SU-DHL-6 (cell line): Measurements from ENCODE around the gene RASAL1.
A peak's percentile ranks its signal among the peaks of the same experiment; 100 is the strongest.

Source experiments
- H2AFZ ChIP-seq: fragments of 200-600 bp; sonication (generic); 2 replicates; pipeline ENCODE4 v1.6.1; 2014; ENCODE audit warnings: low read depth, mild to moderate bottlenecking, moderate library complexity, mixed read lengths, antibody characterized with exemption, low read length; ENCODE audit not compliant: severe bottlenecking
- H3F3A ChIP-seq: fragments of 200-600 bp; shearing (Covaris generic); 2 replicates; pipeline ENCODE4 v1.6.0; 2016; ENCODE audit warnings: antibody characterized with exemption, mild to moderate bottlenecking; ENCODE audit not compliant: insufficient read depth
- H3K27ac ChIP-seq: fragments of 200-600 bp; sonication (generic); 2 replicates; pipeline ENCODE4 v1.5.1; 2016; ENCODE audit warnings: low read depth, mild to moderate bottlenecking, low read length, moderate library complexity, mixed read lengths
- H3K27me3 ChIP-seq: fragments of 200-600 bp; sonication (generic), shearing (Covaris generic); 2 replicates; pipeline ENCODE4 v1.6.0; 2014; ENCODE audit warnings: mild to moderate bottlenecking, low read length
- H3K36me3 ChIP-seq: fragments of 200-600 bp; sonication (generic); 2 replicates; pipeline ENCODE4 v1.6.1; 2014; ENCODE audit warnings: mild to moderate bottlenecking, low read length, mixed read lengths
- H3K4me2 ChIP-seq: fragments of 300-600, 200-600 bp; shearing (Covaris generic), sonication (generic); 2 replicates; pipeline ENCODE4 v1.6.0; 2014; ENCODE audit warnings: low read length, low read depth, mild to moderate bottlenecking; ENCODE audit not compliant: poor library complexity, severe bottlenecking
- H3K4me3 ChIP-seq: fragments of 200-600 bp; sonication (generic); 2 replicates; pipeline ENCODE4 v1.5.1; 2014; ENCODE audit warnings: antibody characterized with exemption, low read length, mild to moderate bottlenecking, mixed read lengths; ENCODE audit not compliant: insufficient read depth, poor library complexity, severe bottlenecking
- H3K79me2 ChIP-seq: fragments of 200-600 bp; sonication (generic); 2 replicates; pipeline ENCODE4 v1.6.1; 2014; ENCODE audit warnings: mild to moderate bottlenecking, low read length, moderate library complexity; ENCODE audit not compliant: insufficient read depth
- H3K9ac ChIP-seq: fragments of 200-600 bp; sonication (generic); 2 replicates; pipeline ENCODE4 v1.7.0; 2014; ENCODE audit warnings: mild to moderate bottlenecking, low read length
- H3K9me2 ChIP-seq: fragments of 200-600 bp; sonication (generic); replicated peaks from 2 replicates; pipeline ENCODE4 v1.6.1; 2014; ENCODE audit warnings: low read length; ENCODE audit not compliant: insufficient read depth
- H3K9me3 ChIP-seq: fragments of 200-600 bp; sonication (generic); 2 replicates; pipeline ENCODE4 v1.6.1; 2014; ENCODE audit warnings: low read length, mixed read lengths; ENCODE audit not compliant: insufficient read depth
- H4K20me1 ChIP-seq: fragments of 200-600 bp; sonication (generic); 2 replicates; pipeline ENCODE4 v1.6.1; 2014; ENCODE audit warnings: low read depth, mild to moderate bottlenecking, antibody characterized with exemption, low read length, moderate library complexity, mixed read lengths
- EZH2phosphoT487 ChIP-seq: fragments of 200-600 bp; sonication (generic), shearing (Covaris generic); conservative IDR thresholded peaks from 2 replicates; pipeline ENCODE4 v1.6.1; 2018; ENCODE audit warnings: mild to moderate bottlenecking, antibody characterized with exemption, low read length, moderate library complexity, mixed read lengths
- TF ChIP-seq, protein P1 (sequence below): fragments of 200-600 bp; sonication (generic); IDR thresholded peaks from one replicate; pipeline ENCODE4 v1.5.1; 2017; ENCODE audit warnings: antibody characterized with exemption, mild to moderate bottlenecking, low read length, moderate library complexity; ENCODE audit not compliant: insufficient read depth, poor library complexity, severe bottlenecking

Gene RASAL1

DNA sequence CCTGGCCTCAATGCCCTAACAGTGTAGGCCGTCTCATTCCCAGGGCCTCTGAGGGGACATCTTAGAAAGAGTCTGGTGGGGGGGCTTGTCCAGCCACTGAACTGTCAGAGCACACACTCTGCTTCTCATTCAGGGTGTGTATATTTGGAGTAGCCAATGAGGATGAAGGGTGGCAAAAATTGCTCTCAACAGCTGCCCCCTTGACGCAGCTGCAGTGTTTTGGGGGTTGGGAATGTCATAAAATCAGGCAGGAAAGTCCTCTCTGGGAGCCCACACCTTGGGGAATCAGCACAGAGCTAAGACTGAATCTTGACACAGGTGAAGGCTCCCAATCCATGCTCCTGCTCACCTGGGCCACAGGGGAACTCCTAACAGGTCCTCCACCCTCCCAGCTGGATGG is 1.5 kb downstream of the RASAL1 start:
- no peaks in the 10 kb centered on the region for H3K27me3 ChIP-seq
- H3K27ac ChIP-seq, result peak overlapping the region; percentile 68
- no peaks in the 10 kb centered on the region for H3K9me3 ChIP-seq
- peak overlapping the region; percentile 98 for H3K4me3 ChIP-seq
- H3K9ac ChIP-seq, result peak overlapping the region; percentile 96
- peak overlapping the region; percentile 81 for H3K4me2 ChIP-seq
- H3F3A ChIP-seq, result peaks cover 34% of the 10 kb centered on the region
- H3K79me2 ChIP-seq, result peaks cover 47% of the 10 kb centered on the region
- no peak overlapping the region for H2AFZ ChIP-seq
- no peaks in the 10 kb centered on the region for H3K9me2 ChIP-seq
- no peak for TF ChIP-seq EZH2phosphoT487
- TF ChIP-seq, protein P1, sequence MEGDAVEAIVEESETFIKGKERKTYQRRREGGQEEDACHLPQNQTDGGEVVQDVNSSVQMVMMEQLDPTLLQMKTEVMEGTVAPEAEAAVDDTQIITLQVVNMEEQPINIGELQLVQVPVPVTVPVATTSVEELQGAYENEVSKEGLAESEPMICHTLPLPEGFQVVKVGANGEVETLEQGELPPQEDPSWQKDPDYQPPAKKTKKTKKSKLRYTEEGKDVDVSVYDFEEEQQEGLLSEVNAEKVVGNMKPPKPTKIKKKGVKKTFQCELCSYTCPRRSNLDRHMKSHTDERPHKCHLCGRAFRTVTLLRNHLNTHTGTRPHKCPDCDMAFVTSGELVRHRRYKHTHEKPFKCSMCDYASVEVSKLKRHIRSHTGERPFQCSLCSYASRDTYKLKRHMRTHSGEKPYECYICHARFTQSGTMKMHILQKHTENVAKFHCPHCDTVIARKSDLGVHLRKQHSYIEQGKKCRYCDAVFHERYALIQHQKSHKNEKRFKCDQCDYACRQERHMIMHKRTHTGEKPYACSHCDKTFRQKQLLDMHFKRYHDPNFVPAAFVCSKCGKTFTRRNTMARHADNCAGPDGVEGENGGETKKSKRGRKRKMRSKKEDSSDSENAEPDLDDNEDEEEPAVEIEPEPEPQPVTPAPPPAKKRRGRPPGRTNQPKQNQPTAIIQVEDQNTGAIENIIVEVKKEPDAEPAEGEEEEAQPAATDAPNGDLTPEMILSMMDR, result no peak
- peaks cover 1% of the 10 kb centered on the region; the same call in 1 of the 2 replicates for H4K20me1 ChIP-seq
- H3K36me3 ChIP-seq, result 0 out of 2 replicates have a peak, but pooled peaks cover under 1% of the 10 kb centered on the region

DNA sequence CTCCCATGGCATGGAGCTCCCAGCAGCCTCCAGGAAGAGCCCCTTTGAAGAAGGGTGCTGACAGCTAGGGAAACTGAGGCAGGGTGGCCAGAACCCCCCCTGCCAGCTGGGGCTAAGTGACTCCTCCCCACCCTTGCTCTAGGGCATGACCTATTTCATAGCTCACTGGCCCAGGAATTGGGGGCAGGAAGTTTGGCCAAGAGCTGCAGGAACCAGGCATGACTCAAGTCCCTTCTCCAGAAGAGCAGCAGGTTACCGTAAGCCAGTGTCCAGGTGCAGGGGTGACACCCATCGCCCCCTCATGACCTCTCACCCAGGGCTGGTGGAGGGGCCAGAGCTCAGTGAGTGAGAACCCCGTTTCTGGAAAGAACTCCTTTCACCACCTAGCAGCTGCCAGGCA is 1.9 kb downstream of the RASAL1 start:
- peak overlapping the region; percentile 98 for H3K4me3 ChIP-seq
- no peaks in the 10 kb centered on the region for H3K9me3 ChIP-seq
- no peaks in the 10 kb centered on the region for H3K27me3 ChIP-seq
- peak overlapping the region; percentile 68 for H3K27ac ChIP-seq
- peaks cover 4% of the 10 kb centered on the region; the same call in 1 of the 2 replicates for H4K20me1 ChIP-seq
- 0 out of 2 replicates have a peak, but pooled peaks cover 3% of the 10 kb centered on the region for H3K36me3 ChIP-seq
- peak overlapping the region; percentile 81 for H3K4me2 ChIP-seq
- H3K9ac ChIP-seq, result peak overlapping the region; percentile 96
- no peaks in the 10 kb centered on the region for H3K9me2 ChIP-seq
- peaks cover 51% of the 10 kb centered on the region for H3K79me2 ChIP-seq
- TF ChIP-seq EZH2phosphoT487, result no peak
- TF ChIP-seq, protein P1, result no peak
- H3F3A ChIP-seq, result peaks cover 35% of the 10 kb centered on the region
- H2AFZ ChIP-seq, result no peak overlapping the region

DNA sequence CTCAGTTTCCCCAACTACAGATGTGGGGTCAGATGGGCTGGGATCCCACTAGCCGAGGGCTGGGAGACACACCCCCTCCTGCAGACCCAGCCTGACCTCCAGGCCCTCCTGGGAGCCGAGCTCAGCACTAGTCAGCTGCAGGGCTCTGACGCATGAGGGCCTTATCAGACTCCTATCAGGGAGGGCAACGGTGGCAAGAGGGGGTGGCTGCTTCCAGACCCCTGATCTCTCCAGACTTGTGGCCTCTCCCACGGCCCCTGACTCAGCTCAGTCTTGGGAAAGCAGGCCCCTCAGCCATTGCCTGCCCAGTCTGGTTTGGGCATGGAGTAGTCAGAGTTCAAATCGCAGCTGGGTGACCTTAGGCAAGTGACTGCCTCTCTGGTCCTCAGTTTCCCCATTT is 2.5 kb downstream of the RASAL1 start:
- Histone ChIP-seq H3K27me3 (no peaks in the 10 kb centered on the region), H2AFZ (no peak overlapping the region), H4K20me1 (peaks cover 4% of the 10 kb centered on the region; the same call in 1 of the 2 replicates), H3F3A (peaks cover 35% of the 10 kb centered on the region), H3K79me2 (peaks cover 54% of the 10 kb centered on the region), H3K9me3 (no peaks in the 10 kb centered on the region), H3K9ac (no peak overlapping the region), H3K9me2 (no peaks in the 10 kb centered on the region), H3K36me3 (0 out of 2 replicates have a peak, but pooled peaks cover 3% of the 10 kb centered on the region), H3K27ac (peak overlapping the region; percentile 68), H3K4me3 (no peak overlapping the region), H3K4me2 (peak overlapping the region; percentile 81)
- TF ChIP-seq, protein P1, result no peak
- TF ChIP-seq EZH2phosphoT487, result no peak
